Measurements from ENCODE around the gene C11orf21. TPM values are rescaled to one million over a fixed set of nuclear protein-coding genes. Genes with fewer than 3 reads are reported as not detected.

C11orf21 gene
- total and polyA plus RNA-seq, 2 of the 8 experiments (the other 6 are each of a cell fraction or from before 2014, with no cell fraction given): not detected

GRCh38 chr11:2310073-2310785 is 8.5 kb upstream of the C11orf21 start:
- H3K4ac ChIP-seq (replicated peaks; ENCODE audit: insufficient read length, low read depth, low read length): no peak overlapping the region
- H3K18ac ChIP-seq (ENCODE audit: extremely low read depth, low read length): no peak overlapping the region
- H2BK120ac ChIP-seq (replicated peaks; ENCODE audit: low read depth, low read length): no peak overlapping the region
- TF ChIP-seq NANOG (IDR thresholded peaks at IDR 0.05; ENCODE audit: insufficient read depth, low read depth, low read length, poor library complexity, severe bottlenecking) (no peak), EZH2 (IDR thresholded peaks at IDR 0.05; ENCODE audit: low read depth, low read length, severe bottlenecking) (no peak)
- H3K4me3 ChIP-seq (ENCODE audit: extremely low read depth in 1 of 4, insufficient read depth in 2 of 4, low read depth in 3 of 4, low read length in 4 of 4): no peak overlapping the region
- no peaks in the 10 kb centered on the region for H3K79me2 ChIP-seq (ENCODE audit: control insufficient read depth in 1 of 2, insufficient read depth in 2 of 2, low read length in 2 of 2)
- H3K36me3 ChIP-seq (ENCODE audit: control insufficient read depth in 2 of 4, insufficient read depth in 4 of 4, low read length in 3 of 4): no peaks in the 10 kb centered on the region
- H3K14ac ChIP-seq (ENCODE audit: insufficient read length): no peak overlapping the region
- no peak overlapping the region for H3K4me2 ChIP-seq (ENCODE audit: insufficient read depth in 1 of 2, low read depth in 2 of 2, low read length in 2 of 2)
- no peaks in the 10 kb centered on the region for H3K27me3 ChIP-seq (replicated peaks in 1 of 4; ENCODE audit: control insufficient read depth in 3 of 4, extremely low read depth in 1 of 4, insufficient read depth in 3 of 4, low read length in 3 of 4)
- no peak overlapping the region for H3K56ac ChIP-seq (replicated peaks; ENCODE audit: insufficient read length, low read depth, low read length)
- DNase-seq (ENCODE audit: low read depth in 1 of 2, low spot score in 2 of 2) (no peak), FAIRE-seq (no peak)
- no peak overlapping the region for H2BK15ac ChIP-seq (ENCODE audit: low read length)
- H3K23ac ChIP-seq (ENCODE audit: insufficient read length): no peak overlapping the region
- H3K23me2 ChIP-seq (ENCODE audit: low read depth, low read length): no peaks in the 10 kb centered on the region
- H3K79me1 ChIP-seq (ENCODE audit: low read depth, low read length): no peaks in the 10 kb centered on the region
- 91% methylated on average over 15 of the region's 16 CpGs; no CpG with 5 or more reads in 1 of the 2 experiments for WGBS, 2 experiments (ENCODE audit: extremely low coverage in 1 of 2, insufficient coverage in 1 of 2, insufficient read length in 1 of 2, insufficient replicate concordance in 2 of 2, low coverage in 1 of 2, low lambda C conversion rate in 2 of 2, missing lambda C conversion rate in 1 of 2)
- no peak overlapping the region for H2BK12ac ChIP-seq (ENCODE audit: low read depth, low read length)
- no peak overlapping the region for H3K9ac ChIP-seq (replicated peaks in 1 of 4; ENCODE audit: extremely low read depth in 1 of 4, low read depth in 3 of 4, low read length in 3 of 4)
- POLR2A ChIA-PET (ENCODE audit: partially characterized antibody): interaction anchor here (1.0 to 3.0 kb wide), 2 partner anchors 68 to 90 kb away, joined by 4 to 13 read pairs; partner anchors contain the start of gene TSSC4
- no peak overlapping the region for H2BK20ac ChIP-seq (ENCODE audit: low read length)
- no peak overlapping the region for H4K5ac ChIP-seq (ENCODE audit: insufficient read length, low read depth, low read length)
- no peak overlapping the region for H2BK5ac ChIP-seq (ENCODE audit: low read depth, low read length)
- H3K4me1 ChIP-seq (replicated peaks in 1 of 4; ENCODE audit: control insufficient read depth in 3 of 4, insufficient read depth in 4 of 4, low read length in 3 of 4): peaks cover 0 to 3% (median 0%) of the 10 kb centered on the region in 4 experiments; a peak in 1 of 7 replicates
- H2AFZ ChIP-seq (ENCODE audit: low read length): no peak overlapping the region
- CTCF ChIA-PET (ENCODE audit: partially characterized antibody): interaction anchor here (0.7 to 4.1 kb wide), 17 partner anchors 10 to 223 kb away, joined by 3 to 39 read pairs (median 4); partner anchors contain the start of genes C11orf21, CD81, TSPAN32 and TSSC4
- no peaks in the 10 kb centered on the region for H3K9me3 ChIP-seq (ENCODE audit: insufficient read depth in 2 of 2, low read depth in 1 of 2, low read length in 1 of 2)
- no peak overlapping the region for H3K27ac ChIP-seq (ENCODE audit: low read depth, low read length)
- no peak overlapping the region for H4K8ac ChIP-seq (ENCODE audit: extremely low read depth, insufficient read depth, low read length)
- peaks cover 0 to 4% of the 10 kb centered on the region in 2 experiments for H4K20me1 ChIP-seq (replicated peaks in 1 of 2; ENCODE audit: control insufficient read depth in 1 of 2, insufficient read depth in 2 of 2, low read length in 2 of 2)
- H4K91ac ChIP-seq (replicated peaks; ENCODE audit: insufficient read length, low read length): no peak overlapping the region
- no peak overlapping the region for H2AK5ac ChIP-seq (ENCODE audit: low read depth, low read length)

All from H1 (cell line).